CD4-positive, alpha-beta T cell (primary cell): Measurements from ENCODE around the gene ZRANB3. TPM values are rescaled to one million over a fixed set of nuclear protein-coding genes. Genes with fewer than 3 reads are reported as not detected.

Experiments used
- ATAC-seq: fragments of 200-7000 bp; cut with Tn5 transposase; one replicate; pipeline ENCODE4 v1.10.0; 2022; ENCODE audit warnings: mild to moderate bottlenecking; ENCODE audit not compliant: poor library complexity
- CTCF ChIA-PET: fragments of 350-600 bp; sonication (Branson Sonifier 250); formaldehyde crosslinking; loops from one replicate; lab custom pipeline; 2021; ENCODE audit warnings: antibody characterized with exemption, inconsistent platforms; lab: Charles Lee
- POLR2A ChIA-PET: fragments of 350-600 bp; sonication (Branson Sonifier 250); formaldehyde crosslinking; loops from one replicate; lab custom pipeline; 2021; ENCODE audit warnings: antibody characterized with exemption, inconsistent platforms; lab: Charles Lee
- DNase-seq, 14 experiments: peaks; one replicate each; pipeline ENCODE4 v3.0.0-alpha.2; 2013 to 2020; ENCODE audit warnings: mixed read lengths in 2 of 14
- H3K27ac ChIP-seq, 2 donors: one replicate each; pipeline versions ENCODE4 v1.5.1 to v1.7.0; 2013; ENCODE audit warnings: low read length in 2 of 2, low read depth in 1 of 2, mild to moderate bottlenecking in 1 of 2
- H3K27me3 ChIP-seq, 2 experiments: 1 replicate in 1 of 2; 2 replicates in 1 of 2; pipeline versions ENCODE4 v1.6.1 to v1.7.0; 2013; ENCODE audit warnings: low read length in 2 of 2, control low read depth in 1 of 2, mild to moderate bottlenecking in 1 of 2, moderate library complexity in 1 of 2; ENCODE audit not compliant: insufficient read depth in 2 of 2, control insufficient read depth in 1 of 2
- H3K36me3 ChIP-seq: one replicate; pipeline ENCODE4 v1.6.1; 2013; ENCODE audit warnings: low read length, control low read depth; ENCODE audit not compliant: insufficient read depth
- H3K4me1 ChIP-seq: one replicate; pipeline ENCODE4 v1.6.1; 2013; ENCODE audit warnings: low read length, control low read depth; ENCODE audit not compliant: insufficient read depth
- H3K4me3 ChIP-seq: one replicate; pipeline ENCODE4 v1.5.1; 2013; ENCODE audit warnings: mild to moderate bottlenecking, low read length, moderate library complexity
- H3K9me3 ChIP-seq, 2 experiments: 1 replicate in 1 of 2; 2 replicates in 1 of 2; pipeline versions ENCODE4 v1.6.1 to v1.7.0; 2013; ENCODE audit warnings: low read length in 2 of 2, mild to moderate bottlenecking in 2 of 2, control low read depth in 1 of 2, moderate library complexity in 1 of 2; ENCODE audit not compliant: control insufficient read depth in 1 of 2, insufficient read depth in 1 of 2
- H3K27ac Mint-ChIP-seq: one replicate; pipeline ENCODE4 v1.8.0; 2020; ENCODE audit warnings: mixed read lengths
- H3K27me3 Mint-ChIP-seq: one replicate; pipeline ENCODE4 v1.8.0; 2021; ENCODE audit warnings: mixed read lengths
- H3K36me3 Mint-ChIP-seq: one replicate; pipeline ENCODE4 v1.8.0; 2021; ENCODE audit warnings: low read depth, mixed read lengths
- H3K4me1 Mint-ChIP-seq: one replicate; pipeline ENCODE4 v1.8.0; 2021; ENCODE audit warnings: low read depth, mixed read lengths
- H3K4me3 Mint-ChIP-seq: one replicate; pipeline ENCODE4 v1.8.0; 2020; ENCODE audit warnings: mild to moderate bottlenecking, mixed read lengths
- H3K9me3 Mint-ChIP-seq: one replicate; pipeline ENCODE4 v1.8.0; 2020; ENCODE audit warnings: mixed read lengths
- intact Hi-C, 2 experiments: fragments of 100-400 bp; cut with DNase I in 1 of 2; cut with micrococcal nuclease in 1 of 2; formaldehyde crosslinking; loops; one replicate each; pipeline versions ENCODE4 v1.15.1 to v1.9.0; 2023 to 2025; cut with DNase I, micrococcal nuclease
- total RNA-seq, 174 experiments: library from RNA in 2 of 174; stranded (reverse) in 2 of 174; gene quantifications; one replicate each; pipeline ENCODE4 v1.2.3 and lab custom pipeline; 2021 to 2026
- TF ChIP-seq, protein P1 (sequence below): fragments of 200-600 bp; IDR thresholded peaks from one replicate; pipeline ENCODE4 v1.8.0; 2022; ENCODE audit warnings: antibody characterized with exemption, mild to moderate bottlenecking

Gene ZRANB3
- total RNA-seq, 2 experiments from 2014 or later, result 3.9 to 4.2 TPM

GRCh38 chr2:135157856-135158255 lies 373.2 kb downstream of the ZRANB3 start:
- no peak for DNase-seq
- H3K4me3 ChIP-seq, result no peak overlapping the region
- H3K4me3 Mint-ChIP-seq, result no peak overlapping the region
- H3K27ac Mint-ChIP-seq, result peak overlapping the region; percentile 3
- no peaks in the 10 kb centered on the region for H3K9me3 ChIP-seq
- H3K27ac ChIP-seq, result no peak overlapping the region
- H3K9me3 Mint-ChIP-seq, result no peaks in the 10 kb centered on the region
- TF ChIP-seq, protein P1, sequence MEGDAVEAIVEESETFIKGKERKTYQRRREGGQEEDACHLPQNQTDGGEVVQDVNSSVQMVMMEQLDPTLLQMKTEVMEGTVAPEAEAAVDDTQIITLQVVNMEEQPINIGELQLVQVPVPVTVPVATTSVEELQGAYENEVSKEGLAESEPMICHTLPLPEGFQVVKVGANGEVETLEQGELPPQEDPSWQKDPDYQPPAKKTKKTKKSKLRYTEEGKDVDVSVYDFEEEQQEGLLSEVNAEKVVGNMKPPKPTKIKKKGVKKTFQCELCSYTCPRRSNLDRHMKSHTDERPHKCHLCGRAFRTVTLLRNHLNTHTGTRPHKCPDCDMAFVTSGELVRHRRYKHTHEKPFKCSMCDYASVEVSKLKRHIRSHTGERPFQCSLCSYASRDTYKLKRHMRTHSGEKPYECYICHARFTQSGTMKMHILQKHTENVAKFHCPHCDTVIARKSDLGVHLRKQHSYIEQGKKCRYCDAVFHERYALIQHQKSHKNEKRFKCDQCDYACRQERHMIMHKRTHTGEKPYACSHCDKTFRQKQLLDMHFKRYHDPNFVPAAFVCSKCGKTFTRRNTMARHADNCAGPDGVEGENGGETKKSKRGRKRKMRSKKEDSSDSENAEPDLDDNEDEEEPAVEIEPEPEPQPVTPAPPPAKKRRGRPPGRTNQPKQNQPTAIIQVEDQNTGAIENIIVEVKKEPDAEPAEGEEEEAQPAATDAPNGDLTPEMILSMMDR, result no peak
- ChIA-PET CTCF (no interaction called here), POLR2A (no interaction called here)
- intact Hi-C loops, result loop anchor here in 1 of 2 experiments (10.0 kb wide), 1 partner anchor 153 kb away; no protein-coding TSS in a partner anchor
- H3K27me3 ChIP-seq, result no peaks in the 10 kb centered on the region
- peaks cover 4% of the 10 kb centered on the region for H3K4me1 Mint-ChIP-seq
- H3K36me3 ChIP-seq, result peaks cover 79% of the 10 kb centered on the region
- H3K27me3 Mint-ChIP-seq, result no peaks in the 10 kb centered on the region
- peaks cover 90% of the 10 kb centered on the region for H3K36me3 Mint-ChIP-seq
- ATAC-seq, result no peak
- no peaks in the 10 kb centered on the region for H3K4me1 ChIP-seq

GRCh38 chr2:135154962-135155361 lies 376.1 kb downstream of the ZRANB3 start:
- ChIA-PET POLR2A (no interaction called here), CTCF (no interaction called here)
- no peaks in the 10 kb centered on the region for H3K27me3 Mint-ChIP-seq
- H3K36me3 Mint-ChIP-seq, result peaks cover 95% of the 10 kb centered on the region
- no peak overlapping the region for H3K4me3 ChIP-seq
- no peak overlapping the region for H3K27ac ChIP-seq
- H3K9me3 ChIP-seq, result no peaks in the 10 kb centered on the region
- ATAC-seq, result no peak
- H3K27ac Mint-ChIP-seq, result peak overlapping the region; percentile 15
- H3K27me3 ChIP-seq, result no peaks in the 10 kb centered on the region
- H3K4me3 Mint-ChIP-seq, result no peak overlapping the region
- H3K36me3 ChIP-seq, result peaks cover 95% of the 10 kb centered on the region
- no peaks in the 10 kb centered on the region for H3K9me3 Mint-ChIP-seq
- intact Hi-C loops, result loop anchor here in 1 of 2 experiments (10.0 kb wide), 1 partner anchor 150 kb away; no protein-coding TSS in a partner anchor
- no peaks in the 10 kb centered on the region for H3K4me1 ChIP-seq
- TF ChIP-seq, protein P1, result no peak
- peaks cover 16% of the 10 kb centered on the region for H3K4me1 Mint-ChIP-seq
- DNase-seq, result no peak

DNA sequence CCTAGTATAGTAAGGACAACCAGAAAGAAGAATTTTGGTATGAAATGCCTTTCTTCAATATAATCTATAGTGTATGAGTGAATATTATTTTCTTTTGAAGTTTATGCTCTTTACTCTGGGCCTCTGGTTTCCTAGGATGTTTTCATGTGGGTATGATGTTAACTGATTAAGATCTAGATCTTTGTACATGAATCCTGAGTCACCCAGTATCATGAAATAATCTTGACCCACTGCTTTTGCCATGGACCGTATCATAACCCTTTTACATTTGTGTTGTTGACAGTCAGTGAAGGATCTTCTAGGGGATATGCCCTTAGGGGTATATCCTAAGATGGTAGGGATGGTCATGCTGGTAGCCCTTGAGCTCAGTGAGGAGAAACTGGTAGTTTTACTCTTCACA lies 378.7 kb downstream of the ZRANB3 start:
- Mint-ChIP-seq H3K4me3 (no peak overlapping the region), H3K36me3 (peaks cover 85% of the 10 kb centered on the region), H3K27ac (no peak overlapping the region), H3K27me3 (no peaks in the 10 kb centered on the region), H3K4me1 (peaks cover 12% of the 10 kb centered on the region), H3K9me3 (no peaks in the 10 kb centered on the region)
- ChIA-PET CTCF (no interaction called here), POLR2A (interaction anchor here (0.5 kb wide), 1 partner anchor 94 kb away, joined by 4 read pairs; no protein-coding TSS in a partner anchor)
- H3K36me3 ChIP-seq, result peaks cover 77% of the 10 kb centered on the region
- no peaks in the 10 kb centered on the region for H3K4me1 ChIP-seq
- no peak overlapping the region for H3K27ac ChIP-seq
- no peaks in the 10 kb centered on the region for H3K9me3 ChIP-seq
- TF ChIP-seq, protein P1, result no peak
- H3K27me3 ChIP-seq, result no peaks in the 10 kb centered on the region
- DNase-seq, result no peak
- H3K4me3 ChIP-seq, result no peak overlapping the region
- ATAC-seq, result no peak
- intact Hi-C loops, result loop anchor here in 1 of 2 experiments (10.0 kb wide), 1 partner anchor 148 kb away; no protein-coding TSS in a partner anchor
